GM10266 (cell line): ENCODE measurements around the gene CFAP58.

Source experiments
- DNase-seq: peaks from one replicate; pipeline ENCODE4 v3.0.0; 2012; ENCODE audit errors: extremely low spot score
- CTCF ChIP-seq: IDR thresholded peaks from 2 replicates; pipeline ENCODE4 v1.5.1; 2012; ENCODE audit warnings: mild to moderate bottlenecking, low read depth; ENCODE audit not compliant: control insufficient read depth, insufficient read depth; ENCODE audit errors: missing control alignments

Gene CFAP58

DNA sequence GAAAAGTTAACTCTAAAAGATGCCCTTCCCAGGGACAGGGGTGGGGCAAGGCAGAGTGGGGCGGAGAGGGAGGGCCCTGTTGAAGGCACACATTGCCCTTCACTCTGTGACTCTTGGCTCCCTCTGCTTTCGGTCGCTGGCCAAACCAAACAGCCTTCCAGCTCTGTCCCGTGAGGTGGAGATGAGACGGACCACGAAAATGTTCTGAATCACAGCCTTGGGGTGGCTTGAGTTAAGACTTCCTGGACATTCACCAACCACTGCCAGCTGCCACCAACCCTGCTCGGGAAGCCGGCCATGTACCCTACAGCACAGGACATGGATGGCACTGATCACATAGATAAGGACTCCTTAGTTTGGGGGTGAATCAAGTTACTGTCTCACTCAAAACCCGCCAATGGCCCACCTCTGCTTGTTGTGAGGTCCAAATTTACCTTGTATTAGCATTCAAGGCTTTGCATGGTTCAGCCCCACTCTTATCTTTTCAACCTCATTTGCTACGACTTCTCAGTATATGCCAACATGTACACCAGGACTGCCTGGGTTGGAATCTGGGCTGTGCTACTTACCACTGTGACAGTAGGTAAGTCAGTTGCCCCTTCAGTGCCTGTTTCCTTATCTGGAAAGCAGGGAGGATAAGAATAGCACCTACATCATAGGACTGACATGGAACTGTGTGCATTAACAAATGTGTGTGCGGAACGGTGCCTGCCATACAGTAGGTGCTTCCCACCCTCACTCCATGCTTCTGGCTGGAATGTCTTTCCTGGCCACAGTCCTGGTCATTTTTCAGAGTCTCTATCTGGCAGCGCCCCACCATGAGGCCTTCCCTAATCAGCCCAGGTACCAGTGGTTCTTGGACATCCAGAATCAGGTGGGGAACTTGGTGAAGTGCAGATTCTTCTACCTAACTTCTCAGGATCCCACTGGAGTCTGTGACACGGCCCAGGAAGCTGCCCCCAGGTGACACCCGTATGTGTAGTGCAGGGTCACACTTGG is 43.4 kb upstream of the CFAP58 start:
- TF ChIP-seq CTCF = no peak
- no peak for DNase-seq

DNA sequence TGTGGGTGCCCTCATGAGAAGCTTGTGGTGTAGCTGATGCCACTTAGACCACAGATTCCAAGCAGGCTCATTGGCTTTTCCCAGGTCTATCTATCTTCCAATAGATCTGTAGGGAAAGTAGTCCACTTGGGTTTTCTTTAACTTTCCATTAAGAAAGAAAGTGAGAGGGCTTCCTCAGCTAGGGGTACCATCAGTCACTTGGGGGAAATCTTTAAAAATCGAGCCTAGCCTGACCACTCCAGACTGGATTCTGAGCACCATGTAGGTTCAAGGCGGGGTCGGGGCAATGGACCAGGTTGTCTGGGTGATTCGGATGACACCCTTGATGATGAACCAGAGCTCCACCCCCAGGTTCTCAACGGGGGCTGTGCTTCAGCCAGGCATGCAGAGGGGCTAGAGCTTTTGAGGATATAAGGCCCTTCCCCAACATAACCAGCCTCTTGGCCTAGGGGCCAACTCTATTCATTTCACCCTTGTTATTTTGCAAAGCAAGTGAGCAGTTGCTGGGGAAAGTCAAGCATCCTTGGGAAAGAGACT is 42.4 kb upstream of the CFAP58 start:
- TF ChIP-seq CTCF = no peak
- no peak for DNase-seq

- no peak for DNase-seq
- no peak for TF ChIP-seq CTCF
Observed at GRCh38 chr10:104314591-104315485, 38.8 kb upstream of the CFAP58 start.

DNA sequence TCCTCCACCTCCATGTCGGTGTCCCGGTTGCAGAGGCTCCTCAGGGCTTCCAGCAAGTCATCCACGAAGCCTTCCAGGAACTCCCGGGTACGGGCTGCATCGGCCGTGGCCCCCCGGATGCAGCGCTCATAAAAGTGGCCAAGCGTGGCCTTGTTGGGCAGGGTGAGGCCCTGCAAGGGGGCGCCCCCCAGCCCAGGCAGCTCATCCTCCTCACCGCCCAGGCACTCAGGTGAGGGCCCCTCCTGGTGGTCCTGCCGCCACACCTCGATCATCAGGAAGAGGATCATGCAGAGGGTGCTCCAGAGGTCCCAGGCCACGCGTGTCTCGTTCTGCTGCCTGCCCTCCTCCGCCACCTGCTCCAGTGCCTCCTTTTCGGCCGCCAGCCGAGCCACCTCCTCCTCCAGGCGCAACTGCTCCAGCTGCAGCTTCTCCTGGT is 38.1 kb upstream of the CFAP58 start:
- TF ChIP-seq CTCF = no peak
- no peak for DNase-seq

GRCh38 chr10:104316321-104317099 is 37.1 kb upstream of the CFAP58 start:
- DNase-seq = no peak
- TF ChIP-seq CTCF = no peak

DNA sequence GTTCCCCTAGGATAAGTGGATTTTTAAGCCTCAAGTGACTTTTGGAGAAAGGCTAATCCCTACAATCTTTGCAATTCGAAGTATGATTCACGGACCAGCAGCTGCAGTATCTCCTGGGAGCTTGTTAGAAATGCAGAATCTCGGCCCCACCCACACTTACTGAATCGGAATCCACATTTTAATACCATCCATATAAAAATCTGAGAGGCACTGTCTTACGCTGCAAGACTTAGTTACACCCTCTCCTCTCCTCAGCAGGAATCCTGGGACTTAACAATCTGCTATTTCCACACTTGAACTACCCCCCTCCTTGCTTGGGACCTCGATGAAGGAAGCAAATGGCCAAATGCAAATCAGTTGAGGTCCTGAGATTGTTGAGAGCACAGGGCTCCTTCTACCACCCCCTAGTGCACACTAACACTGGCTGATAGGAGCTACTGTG is 36.3 kb upstream of the CFAP58 start:
- no peak for TF ChIP-seq CTCF
- no peak for DNase-seq
